ENCODE results near the gene DEFB110. TPM values are rescaled to one million over a fixed set of nuclear protein-coding genes. Genes with fewer than 3 reads are reported as not detected.

DEFB110 gene
- total RNA-seq, 1 donor from 2014 or later = not detected

GRCh38 chr6:49982046-49982445 lies 39.7 kb downstream of the DEFB110 start:
- Mint-ChIP-seq H3K4me1 (ENCODE audit: unreplicated experiment) (no peaks in the 10 kb centered on the region), H3K27me3 (ENCODE audit: unreplicated experiment) (no peaks in the 10 kb centered on the region), H3K36me3 (ENCODE audit: low read depth, unreplicated experiment) (no peaks in the 10 kb centered on the region), H3K4me3 (ENCODE audit: unreplicated experiment) (no peak overlapping the region), H3K9me3 (ENCODE audit: unreplicated experiment) (no peaks in the 10 kb centered on the region), H3K27ac (ENCODE audit: unreplicated experiment) (no peak overlapping the region)
- TF ChIP-seq CTCF (IDR thresholded peaks at IDR 0.05; ENCODE audit: unreplicated experiment) = no peak
- no peak for DNase-seq (ENCODE audit: low spot score)

- no peaks in the 10 kb centered on the region for H3K9me3 Mint-ChIP-seq (ENCODE audit: unreplicated experiment)
- H3K36me3 Mint-ChIP-seq (ENCODE audit: low read depth, unreplicated experiment) = no peaks in the 10 kb centered on the region
- no peak overlapping the region for H3K4me3 Mint-ChIP-seq (ENCODE audit: unreplicated experiment)
- no peaks in the 10 kb centered on the region for H3K4me1 Mint-ChIP-seq (ENCODE audit: unreplicated experiment)
- no peak overlapping the region for H3K27ac Mint-ChIP-seq (ENCODE audit: unreplicated experiment)
- no peak for TF ChIP-seq CTCF (IDR thresholded peaks at IDR 0.05; ENCODE audit: unreplicated experiment)
- no peak for DNase-seq (ENCODE audit: low spot score)
- H3K27me3 Mint-ChIP-seq (ENCODE audit: unreplicated experiment) = no peaks in the 10 kb centered on the region
Observed at GRCh38 chr6:49980898-49981297, 40.9 kb downstream of the DEFB110 start.

- DNase-seq (ENCODE audit: low spot score) = no peak
- Mint-ChIP-seq H3K27me3 (ENCODE audit: unreplicated experiment) (no peaks in the 10 kb centered on the region), H3K4me1 (ENCODE audit: unreplicated experiment) (no peaks in the 10 kb centered on the region), H3K4me3 (ENCODE audit: unreplicated experiment) (no peak overlapping the region), H3K27ac (ENCODE audit: unreplicated experiment) (no peak overlapping the region), H3K9me3 (ENCODE audit: unreplicated experiment) (no peaks in the 10 kb centered on the region), H3K36me3 (ENCODE audit: low read depth, unreplicated experiment) (no peaks in the 10 kb centered on the region)
- no peak for TF ChIP-seq CTCF (IDR thresholded peaks at IDR 0.05; ENCODE audit: unreplicated experiment)
Observed at GRCh38 chr6:49979584-49979983, 42.2 kb downstream of the DEFB110 start.

DNA sequence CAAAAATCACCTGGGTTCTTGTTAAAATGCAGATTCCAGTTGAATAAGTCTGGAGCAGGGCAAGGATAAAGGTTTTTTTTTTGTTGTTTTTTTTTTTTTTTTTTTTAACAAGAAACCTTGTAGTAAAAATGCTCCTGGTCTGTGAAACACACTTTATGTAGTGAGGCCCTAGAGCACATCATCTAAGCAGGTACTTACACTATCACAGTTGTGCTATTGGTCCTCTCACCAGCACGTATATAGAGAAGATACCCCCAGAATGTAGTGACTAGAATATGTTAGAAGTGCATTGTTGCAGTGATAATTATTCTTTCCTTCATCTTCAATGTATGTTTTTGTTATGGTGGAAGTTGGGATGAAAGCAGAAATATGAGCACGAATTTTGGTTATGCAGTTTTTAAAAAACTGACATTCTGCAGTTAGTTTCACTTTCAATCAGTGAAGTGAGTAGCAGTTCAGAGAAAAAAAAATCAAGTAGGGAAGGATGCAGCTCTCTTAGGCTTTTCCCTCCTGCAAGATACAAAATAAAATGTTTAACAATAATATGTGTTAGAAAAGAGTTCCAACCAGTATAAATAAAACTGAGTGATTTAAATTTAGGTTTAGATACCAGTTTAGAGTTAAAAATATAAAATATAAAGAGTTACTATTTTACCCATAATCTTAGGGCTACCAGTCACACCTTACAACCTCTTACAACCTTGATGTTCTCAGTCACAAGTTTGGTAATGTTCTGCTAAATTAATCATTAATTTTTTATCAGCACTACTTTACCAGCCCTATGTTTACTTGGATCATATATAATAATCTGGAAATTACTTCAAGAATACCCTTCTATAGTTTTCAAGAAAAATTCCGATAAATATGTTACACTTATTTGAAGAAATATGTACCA lies 43.2 kb downstream of the DEFB110 start:
- TF ChIP-seq CTCF (IDR thresholded peaks at IDR 0.05; ENCODE audit: unreplicated experiment) = no peak
- H3K27ac Mint-ChIP-seq (ENCODE audit: unreplicated experiment) = no peak overlapping the region
- no peaks in the 10 kb centered on the region for H3K4me1 Mint-ChIP-seq (ENCODE audit: unreplicated experiment)
- no peak for DNase-seq (ENCODE audit: low spot score)
- H3K27me3 Mint-ChIP-seq (ENCODE audit: unreplicated experiment) = no peaks in the 10 kb centered on the region
- H3K4me3 Mint-ChIP-seq (ENCODE audit: unreplicated experiment) = no peak overlapping the region
- H3K36me3 Mint-ChIP-seq (ENCODE audit: low read depth, unreplicated experiment) = no peaks in the 10 kb centered on the region
- H3K9me3 Mint-ChIP-seq (ENCODE audit: unreplicated experiment) = no peaks in the 10 kb centered on the region

- no peaks in the 10 kb centered on the region for H3K4me1 Mint-ChIP-seq (ENCODE audit: unreplicated experiment)
- no peak for DNase-seq (ENCODE audit: low spot score)
- no peaks in the 10 kb centered on the region for H3K27me3 Mint-ChIP-seq (ENCODE audit: unreplicated experiment)
- no peak within 1 kb of the TSS for H3K4me3 Mint-ChIP-seq (ENCODE audit: unreplicated experiment)
- H3K36me3 Mint-ChIP-seq (ENCODE audit: low read depth, unreplicated experiment) = no peaks in the 10 kb centered on the region
- no peak within 1 kb of the TSS for H3K27ac Mint-ChIP-seq (ENCODE audit: unreplicated experiment)
- no peak for TF ChIP-seq CTCF (IDR thresholded peaks at IDR 0.05; ENCODE audit: unreplicated experiment)
- no peaks in the 10 kb centered on the region for H3K9me3 Mint-ChIP-seq (ENCODE audit: unreplicated experiment)
Observed at GRCh38 chr6:49969605-49970004, 52.2 kb downstream of the DEFB110 start, which contains the start of gene DEFB113. Gene DEFB113 (minus strand): TSS chr6:49969625. CDS start chr6:49969625, 0 bp downstream.
